ENCODE results near the gene PTEN.
A peak's percentile ranks its signal among the peaks of the same experiment; 100 is the strongest.
"Not testable (repeated sequence)": the region's sequence is repeated elsewhere in the genome, so short reads cannot be mapped to it uniquely, and the experiment has no call there.

Gene PTEN

DNA sequence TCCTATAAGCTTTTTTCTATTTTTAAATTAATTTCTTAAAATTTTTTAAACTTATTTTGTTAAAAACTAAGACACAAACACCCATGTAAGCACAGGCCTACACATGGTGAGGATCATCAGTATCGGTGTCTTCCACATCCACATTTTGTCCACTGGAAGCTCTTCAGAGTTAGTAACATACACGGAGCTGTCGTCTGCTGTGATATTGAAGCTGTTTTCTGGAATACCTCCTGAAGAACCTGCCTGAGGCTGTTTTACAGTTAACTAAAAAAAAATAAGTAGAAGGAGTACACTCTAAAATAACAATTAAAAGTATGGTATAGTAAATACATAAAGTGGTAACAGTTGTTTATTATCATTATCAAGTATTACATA, 17.8 kb upstream of the PTEN start:
- DNase-seq (ENCODE audit: low read depth in 2 of 2): no peak

DNA sequence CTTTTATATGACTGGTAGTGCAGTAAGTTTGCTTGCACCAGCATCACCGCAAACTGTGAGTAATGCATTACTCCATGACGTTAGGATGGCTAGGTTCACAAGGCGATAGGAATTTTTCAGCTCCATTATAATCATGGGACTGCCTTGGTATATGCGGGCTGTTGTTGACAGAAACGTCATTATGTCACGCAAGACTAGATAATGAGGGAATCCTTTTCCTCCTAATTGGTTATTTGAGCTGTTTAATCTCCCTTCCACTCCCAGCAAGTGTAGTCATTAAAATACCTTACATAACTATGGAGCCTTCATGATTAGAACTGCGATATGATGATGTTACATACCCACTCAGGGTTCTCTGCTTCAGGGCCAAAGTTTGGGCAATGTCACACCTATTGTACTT, 17.4 kb upstream of the PTEN start:
- no peak for DNase-seq (ENCODE audit: low read depth in 2 of 2)

DNA sequence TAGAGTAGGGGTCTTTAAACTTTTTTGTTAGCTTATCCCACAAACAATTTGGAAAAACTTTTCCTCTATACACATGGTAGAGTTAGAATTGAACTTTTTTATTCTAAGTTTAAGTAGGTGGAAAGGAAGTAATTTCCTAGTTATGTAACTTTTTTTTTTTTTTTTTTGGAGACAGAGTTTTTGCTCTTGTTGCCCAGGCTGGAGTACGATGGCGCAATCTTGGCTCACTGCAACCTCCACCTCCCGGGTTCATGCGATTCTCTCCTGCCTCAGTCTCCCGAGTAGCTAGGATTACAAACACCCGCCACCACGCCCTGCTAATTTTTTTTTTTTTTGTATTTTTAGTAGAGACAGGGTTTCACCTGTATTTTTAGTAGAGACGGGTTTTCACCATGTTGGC, 16.7 kb upstream of the PTEN start:
- DNase-seq (ENCODE audit: low read depth in 2 of 2): not testable (repeated sequence)

DNA sequence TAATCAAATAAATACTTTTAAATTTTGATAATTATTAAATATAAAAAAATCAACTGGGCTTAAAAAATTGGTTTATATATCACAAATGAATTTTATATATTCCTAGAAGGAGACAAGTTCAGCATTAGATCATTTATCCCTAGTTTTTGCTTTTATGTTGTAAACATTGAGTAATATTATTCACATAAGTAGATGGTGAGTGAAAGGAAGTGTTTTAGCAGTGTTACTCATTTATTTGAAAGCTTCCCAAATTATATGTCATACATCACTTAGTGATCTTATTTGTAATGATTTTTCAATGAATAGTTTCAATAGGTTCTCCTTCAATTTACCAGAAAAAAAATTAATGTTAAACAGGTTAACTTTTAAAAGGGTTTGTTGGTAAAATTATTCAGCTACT, 15.9 kb upstream of the PTEN start:
- no peak for DNase-seq (ENCODE audit: low read depth in 2 of 2)

DNA sequence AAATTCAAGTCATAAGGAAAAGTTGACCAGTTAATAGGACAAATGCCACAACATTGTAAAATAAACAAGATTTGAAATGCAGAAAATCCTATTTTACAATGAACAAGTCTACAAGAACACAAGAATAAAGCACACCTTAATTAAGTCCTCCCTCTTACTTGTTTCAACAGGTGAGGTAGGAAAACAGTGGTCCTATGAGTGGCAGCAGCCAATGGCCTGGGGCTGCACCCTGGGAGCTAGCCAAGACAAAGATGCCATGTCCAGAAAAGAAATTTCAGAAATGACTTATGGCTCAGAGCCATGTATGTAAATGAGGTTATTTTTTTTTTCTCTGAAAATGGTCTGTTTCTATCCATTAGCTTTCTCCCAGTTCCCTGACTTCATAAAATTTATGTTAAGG, 14.4 kb upstream of the PTEN start:
- DNase-seq (ENCODE audit: low read depth in 2 of 2): no peak

DNA sequence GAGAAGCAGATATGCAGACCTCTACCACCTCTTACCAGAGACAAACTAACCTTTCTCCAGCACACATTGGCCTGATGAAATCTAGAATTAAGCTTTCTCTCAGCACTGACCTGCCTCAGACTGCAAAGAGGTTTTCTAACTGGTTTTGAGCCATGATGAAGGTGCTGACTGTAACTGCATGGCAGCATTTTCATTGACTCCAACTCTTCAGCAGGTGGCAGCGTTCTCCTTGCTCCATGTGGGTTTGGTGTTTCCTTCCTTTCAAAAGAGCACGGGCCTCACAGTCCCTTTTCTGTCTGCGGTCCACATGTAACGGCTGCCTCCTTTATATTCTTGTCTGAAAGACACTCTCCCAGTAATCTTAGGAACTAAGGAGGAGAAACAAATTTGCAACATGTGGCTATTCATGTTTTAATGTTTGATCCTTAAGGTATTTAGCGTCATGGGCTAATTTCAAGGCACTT, 12.7 kb upstream of the PTEN start:
- DNase-seq (ENCODE audit: low read depth in 2 of 2): peak in 1 of 2 donors; percentile 15

DNA sequence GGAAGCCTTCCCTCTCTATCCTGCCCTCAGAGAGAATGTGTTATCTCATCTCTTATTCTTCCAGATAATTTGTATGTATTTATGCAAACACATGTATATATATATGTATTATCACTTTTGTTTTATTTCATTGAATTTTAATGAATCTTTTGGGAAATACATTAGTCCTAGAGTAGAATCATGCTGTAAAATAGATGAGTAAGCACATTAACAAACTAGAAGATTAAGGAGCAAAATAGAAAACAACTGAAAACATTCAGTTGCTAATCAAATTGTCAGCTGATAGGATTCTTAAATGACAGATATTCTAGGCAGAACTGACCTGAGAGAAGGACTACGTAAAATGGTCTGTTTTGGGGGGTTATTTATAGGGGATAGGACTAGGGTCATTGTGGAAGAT, 11.3 kb upstream of the PTEN start:
- no peak for DNase-seq (ENCODE audit: low read depth in 2 of 2)

DNA sequence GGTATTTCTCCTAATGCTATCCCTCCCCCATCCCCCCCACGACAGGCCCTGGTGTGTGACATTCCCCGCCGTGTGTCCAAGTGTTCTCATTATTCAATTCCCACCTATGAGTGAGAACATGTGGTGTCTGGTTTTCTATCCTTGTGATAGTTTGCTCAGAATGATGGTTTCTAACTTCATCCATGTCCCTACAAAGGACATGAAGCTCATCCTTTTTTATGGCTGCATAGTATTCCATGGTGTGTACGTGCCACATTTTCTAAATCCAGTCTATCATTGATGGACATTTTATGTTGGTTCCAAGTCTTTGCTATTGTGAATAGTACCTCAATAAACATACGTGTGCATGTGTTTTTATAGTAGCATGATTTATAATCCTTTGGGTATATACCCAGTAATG, 8.2 kb upstream of the PTEN start:
- not testable (repeated sequence) for DNase-seq (ENCODE audit: low read depth in 2 of 2)

DNA sequence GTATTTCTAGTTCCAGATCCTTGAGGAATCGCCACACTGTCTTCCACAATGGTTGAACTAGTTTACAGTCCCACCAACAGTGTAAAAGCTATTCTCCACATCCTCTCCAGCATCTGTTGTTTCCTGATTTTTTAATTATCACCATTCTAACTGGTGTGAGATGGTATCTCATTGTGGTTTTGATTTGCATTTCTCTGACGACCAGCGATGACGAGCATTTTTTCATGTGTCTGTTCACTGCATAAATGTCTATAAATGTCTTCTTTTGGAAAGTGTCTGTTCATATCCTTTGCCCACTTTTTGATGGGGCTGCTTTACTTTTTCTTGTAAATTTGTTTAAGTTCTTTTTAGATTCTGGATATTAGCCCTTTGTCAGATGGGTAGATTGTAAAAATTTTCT, 7.8 kb upstream of the PTEN start:
- DNase-seq (ENCODE audit: low read depth in 2 of 2): not testable (repeated sequence)

DNA sequence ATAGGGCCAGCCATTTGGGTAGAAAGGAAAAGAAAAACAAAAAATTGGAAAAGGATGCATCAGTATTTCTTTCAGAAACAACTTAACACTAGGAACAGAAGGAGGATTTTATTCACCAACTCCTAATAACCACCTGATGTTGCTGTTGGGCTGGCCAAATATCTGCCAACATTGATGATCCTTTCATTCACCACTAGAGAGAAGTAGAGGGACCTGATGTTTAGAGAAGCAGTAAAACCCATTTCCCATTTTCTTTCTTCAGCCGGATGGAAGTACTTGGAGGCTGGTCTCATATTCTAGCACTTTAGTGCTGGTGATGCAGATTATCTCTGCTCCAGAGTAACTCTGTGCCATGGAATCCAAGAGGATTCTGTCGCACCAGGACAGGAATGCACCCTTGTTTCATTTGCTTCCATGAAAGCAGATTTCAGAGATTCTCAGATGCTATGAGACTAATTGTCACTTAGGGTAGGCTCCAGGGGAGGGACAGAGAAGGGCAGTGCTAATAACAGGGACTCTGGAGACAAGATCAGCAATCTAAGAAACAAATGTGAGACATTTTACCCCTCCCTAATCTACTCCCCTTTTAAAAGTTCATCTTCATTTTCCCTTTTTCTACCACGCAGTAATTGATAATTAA, 3.1 kb upstream of the PTEN start:
- no peak for DNase-seq (ENCODE audit: low read depth in 2 of 2)

DNA sequence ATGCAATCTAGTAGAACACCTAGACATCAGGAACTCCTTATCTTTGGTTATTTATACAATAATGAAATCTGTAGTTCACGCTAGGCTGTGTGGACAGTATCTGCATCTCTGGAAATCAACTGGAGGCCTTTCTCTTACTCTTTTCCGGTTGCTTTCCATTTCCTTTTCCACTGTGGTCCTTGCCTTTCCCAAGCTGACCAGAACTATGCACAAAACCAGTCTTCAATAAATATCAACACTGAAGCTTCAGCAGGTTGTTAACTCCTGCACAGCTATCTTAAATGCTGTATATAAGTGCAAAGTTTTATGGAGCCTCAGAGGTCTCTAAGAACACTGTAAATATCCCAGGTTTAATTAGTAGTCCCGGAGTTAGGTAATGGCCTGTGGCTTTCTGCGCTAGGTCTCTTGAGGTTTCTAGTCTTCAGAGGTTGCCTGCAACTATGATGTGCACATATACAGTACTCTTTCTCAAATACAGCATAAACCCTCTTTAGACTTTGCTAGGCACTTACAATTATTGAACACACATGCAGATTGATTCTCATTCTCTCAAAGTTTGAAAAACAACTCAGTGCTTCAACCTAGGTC, 2.5 kb upstream of the PTEN start:
- DNase-seq (ENCODE audit: low read depth in 2 of 2): no peak

DNA sequence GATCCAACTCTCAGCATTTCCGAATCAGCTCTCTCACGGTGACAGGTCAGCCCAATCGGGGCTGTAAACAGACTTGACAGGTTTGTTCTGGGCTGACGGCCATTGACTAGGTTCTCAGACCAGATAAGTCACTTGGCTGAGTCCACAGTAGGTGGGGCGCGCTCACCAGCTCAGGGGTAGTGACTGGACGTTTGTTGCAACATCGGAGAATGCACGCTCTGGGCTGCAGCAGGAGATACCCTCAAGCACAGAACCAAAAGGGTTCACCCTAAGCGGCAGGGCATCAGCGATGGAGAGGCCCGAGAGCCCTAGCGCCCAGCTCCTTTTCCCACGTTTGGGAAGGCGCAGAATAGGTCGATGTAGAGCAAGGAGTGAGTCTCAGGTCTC, 1.9 kb upstream of the PTEN start:
- DNase-seq (ENCODE audit: low read depth in 2 of 2): no peak

DNA sequence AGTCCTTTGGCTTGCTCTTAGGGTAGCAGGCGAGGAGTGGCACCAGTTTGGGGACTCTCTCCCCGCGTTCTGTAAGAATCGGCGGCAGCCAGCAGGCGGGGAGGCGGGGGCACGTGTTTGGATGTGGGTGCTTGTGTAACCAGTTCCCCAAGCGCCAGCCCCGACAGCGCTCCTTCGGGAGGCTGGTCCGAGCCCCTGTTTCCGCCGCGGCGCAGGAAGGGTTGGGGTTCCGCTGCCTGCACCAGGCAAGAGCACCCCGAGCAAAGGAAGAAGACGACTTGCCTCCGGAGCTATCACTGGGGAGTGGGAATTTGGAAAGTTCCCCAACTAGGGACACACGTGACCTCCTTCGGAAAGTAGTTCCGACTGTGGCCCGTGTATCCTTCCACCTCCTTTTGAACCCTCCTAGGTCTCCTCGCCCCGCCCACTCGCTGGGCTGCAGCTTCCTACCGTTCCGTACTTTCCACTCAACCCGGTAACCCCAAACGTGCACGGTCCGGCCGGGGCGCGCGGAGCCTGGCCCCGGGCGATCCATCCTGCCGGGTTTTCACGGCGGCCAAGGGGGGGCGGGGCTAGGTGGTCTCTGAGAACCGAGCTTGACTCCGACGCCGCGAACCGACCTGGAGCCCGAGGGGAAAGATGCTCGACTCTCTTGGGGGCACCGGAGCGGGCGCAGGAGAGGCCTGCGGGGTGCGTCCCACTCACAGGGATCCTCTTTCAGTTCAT, 1.3 kb upstream of the PTEN start:
- peak; percentile 85 to 88 for DNase-seq (ENCODE audit: low read depth in 2 of 2)

DNA sequence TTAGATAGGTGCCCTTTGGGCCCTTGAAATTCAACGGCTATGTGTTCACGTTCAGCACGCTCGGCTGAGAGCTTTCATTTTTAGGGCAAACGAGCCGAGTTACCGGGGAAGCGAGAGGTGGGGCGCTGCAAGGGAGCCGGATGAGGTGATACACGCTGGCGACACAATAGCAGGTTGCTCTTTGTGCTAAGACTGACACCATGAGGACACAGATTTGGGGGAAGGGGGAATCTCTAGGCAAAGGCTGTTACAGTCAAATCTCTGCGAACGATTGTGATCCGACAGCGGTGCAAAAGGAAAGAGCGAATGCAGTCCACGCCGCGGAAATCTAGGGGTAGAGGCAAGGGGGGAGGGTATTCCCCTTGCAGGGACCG, 759 bp upstream of the PTEN start:
- no peak for DNase-seq (ENCODE audit: low read depth in 2 of 2)

DNA sequence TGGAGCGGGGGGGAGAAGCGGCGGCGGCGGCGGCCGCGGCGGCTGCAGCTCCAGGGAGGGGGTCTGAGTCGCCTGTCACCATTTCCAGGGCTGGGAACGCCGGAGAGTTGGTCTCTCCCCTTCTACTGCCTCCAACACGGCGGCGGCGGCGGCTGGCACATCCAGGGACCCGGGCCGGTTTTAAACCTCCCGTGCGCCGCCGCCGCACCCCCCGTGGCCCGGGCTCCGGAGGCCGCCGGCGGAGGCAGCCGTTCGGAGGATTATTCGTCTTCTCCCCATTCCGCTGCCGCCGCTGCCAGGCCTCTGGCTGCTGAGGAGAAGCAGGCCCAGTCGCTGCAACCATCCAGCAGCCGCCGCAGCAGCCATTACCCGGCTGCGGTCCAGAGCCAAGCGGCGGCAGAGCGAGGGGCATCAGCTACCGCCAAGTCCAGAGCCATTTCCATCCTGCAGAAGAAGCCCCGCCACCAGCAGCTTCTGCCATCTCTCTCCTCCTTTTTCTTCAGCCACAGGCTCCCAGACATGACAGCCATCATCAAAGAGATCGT, 598 bp downstream of the PTEN start:
- not testable (repeated sequence) for DNase-seq (ENCODE audit: low read depth in 2 of 2)

DNA sequence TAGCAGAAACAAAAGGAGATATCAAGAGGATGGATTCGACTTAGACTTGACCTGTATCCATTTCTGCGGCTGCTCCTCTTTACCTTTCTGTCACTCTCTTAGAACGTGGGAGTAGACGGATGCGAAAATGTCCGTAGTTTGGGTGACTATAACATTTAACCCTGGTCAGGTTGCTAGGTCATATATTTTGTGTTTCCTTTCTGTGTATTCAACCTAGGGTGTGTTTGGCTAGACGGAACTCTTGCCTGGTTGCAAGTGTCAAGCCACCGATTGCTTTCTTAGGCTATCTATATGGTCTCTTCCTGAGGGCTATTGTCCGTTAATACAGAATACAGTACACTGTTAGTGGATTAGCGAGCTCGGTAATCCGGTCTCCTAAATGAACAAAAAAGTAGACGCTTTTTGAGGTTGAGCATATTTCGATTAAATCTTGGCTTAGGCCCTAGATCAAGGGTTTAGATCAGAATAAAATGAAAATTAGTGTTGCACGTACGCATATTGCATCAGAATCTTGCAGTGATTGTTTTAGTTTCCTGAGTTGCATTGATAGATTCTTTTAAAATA, 1.2 kb downstream of the PTEN start:
- DNase-seq (ENCODE audit: low read depth in 2 of 2): no peak

DNA sequence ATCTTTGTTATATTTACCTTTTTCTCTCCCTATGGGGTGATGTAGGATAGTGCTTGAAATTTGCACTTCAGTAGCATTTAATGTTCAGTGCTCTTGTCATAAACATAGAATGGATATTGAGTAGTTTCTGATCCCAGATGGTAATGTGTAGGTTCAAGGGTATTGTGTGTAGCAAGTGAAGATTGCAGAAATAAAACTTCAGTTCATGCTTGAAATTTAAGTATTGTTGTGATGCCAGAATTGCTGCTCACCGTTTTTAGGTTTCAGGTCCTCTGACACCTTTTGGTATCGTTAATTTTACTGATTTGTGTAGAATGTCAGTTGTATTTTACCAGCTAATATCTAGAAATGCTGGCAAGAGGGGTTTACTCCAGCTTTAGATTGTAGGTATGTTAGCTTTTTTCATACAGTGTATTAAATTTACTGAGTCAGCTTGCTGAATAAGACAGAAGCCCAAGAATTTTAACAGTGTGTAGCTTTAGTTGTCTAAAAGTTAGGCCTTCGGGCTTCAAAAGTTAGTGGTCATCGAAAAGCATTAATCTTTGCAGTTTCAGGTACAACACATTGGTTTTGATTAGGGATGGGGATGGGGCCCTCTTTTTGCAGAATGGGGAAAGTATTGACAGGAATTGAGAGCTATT, 1.9 kb downstream of the PTEN start:
- no peak for DNase-seq (ENCODE audit: low read depth in 2 of 2)

DNA sequence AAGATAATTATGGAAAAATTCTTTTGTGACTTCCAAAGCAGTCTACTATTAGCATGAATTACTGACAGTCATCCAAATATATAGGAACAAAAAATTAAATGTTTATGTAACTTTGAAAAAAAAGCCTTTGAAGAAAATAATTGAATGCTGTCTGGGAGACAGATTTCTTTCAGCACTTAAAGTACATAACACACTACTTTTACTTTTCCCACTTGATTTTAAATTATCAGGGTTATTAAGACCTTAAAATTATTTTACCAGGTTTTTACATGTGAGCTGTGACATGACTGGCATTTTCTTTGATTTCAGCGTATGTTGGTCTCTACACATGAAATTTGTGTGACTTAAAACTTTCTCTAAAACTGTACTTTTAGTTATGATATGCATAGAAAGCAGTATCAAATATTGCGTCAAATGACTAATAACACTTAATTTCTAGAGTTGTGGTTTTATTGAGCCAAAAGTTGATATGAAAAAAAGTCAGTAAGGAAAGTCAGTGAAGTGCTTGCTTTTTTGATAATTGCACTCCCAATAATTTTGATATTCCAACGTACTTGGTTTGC, 3.1 kb downstream of the PTEN start:
- DNase-seq (ENCODE audit: low read depth in 2 of 2): no peak

DNA sequence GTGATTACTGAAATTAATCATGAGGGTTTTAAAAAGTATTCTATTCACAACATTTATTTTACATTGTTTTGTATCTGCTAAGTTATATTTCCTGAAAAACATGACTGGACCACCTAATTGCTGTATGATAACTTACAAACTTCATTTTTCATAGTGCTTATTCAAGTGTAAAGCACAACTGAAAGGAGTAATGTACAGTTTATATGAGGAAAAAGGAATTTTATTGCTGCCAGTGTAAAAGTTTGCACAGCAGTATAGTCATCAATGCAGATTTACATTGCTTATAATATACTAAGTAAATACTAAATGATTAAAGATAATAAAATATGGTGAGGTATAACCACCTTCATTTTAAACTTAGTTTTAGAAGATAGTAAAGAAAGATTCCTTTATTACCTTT, 4.0 kb downstream of the PTEN start:
- no peak for DNase-seq (ENCODE audit: low read depth in 2 of 2)

DNA sequence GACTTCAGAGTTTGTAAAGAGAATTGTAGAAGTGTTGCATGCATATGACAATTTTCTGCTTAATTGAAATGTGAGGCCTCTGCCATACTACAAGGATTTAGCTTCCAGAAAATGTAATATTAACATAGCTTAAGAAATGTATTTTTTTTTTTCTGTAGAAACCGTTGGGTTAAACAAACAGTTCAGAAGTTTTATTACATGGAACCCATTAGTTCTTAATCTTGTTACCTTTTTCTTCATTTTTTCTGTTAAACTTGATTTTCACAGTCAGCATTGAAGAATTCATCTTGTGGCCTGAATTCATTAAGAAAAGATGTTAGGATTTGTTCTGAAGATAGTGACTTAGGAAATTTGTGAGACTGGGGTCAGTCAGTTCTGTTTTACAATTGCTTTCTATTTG, 4.9 kb downstream of the PTEN start:
- no peak for DNase-seq (ENCODE audit: low read depth in 2 of 2)

DNA sequence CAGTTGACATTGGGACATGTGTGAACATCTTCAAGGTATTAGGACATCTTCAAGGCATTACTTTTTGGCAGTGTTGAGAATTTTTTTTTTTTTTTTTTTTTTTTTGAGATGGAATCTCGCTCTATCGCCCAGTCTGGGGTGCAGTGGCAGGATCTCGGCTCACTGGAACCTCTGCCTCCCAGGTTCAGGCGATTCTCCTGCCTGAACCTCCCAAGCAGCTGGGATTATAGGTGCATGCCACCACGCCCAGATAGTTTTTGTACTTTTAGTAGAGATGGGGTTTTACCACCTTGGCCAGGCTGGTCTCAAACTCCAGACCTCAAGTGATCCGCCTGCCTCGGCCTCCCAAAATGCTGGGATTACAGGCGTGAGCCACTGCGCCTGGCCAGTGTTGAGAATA, 5.7 kb downstream of the PTEN start:
- not testable (repeated sequence) for DNase-seq (ENCODE audit: low read depth in 2 of 2)

All from stimulated activated CD8-positive, alpha-beta memory T cell treated with anti-CD3 and anti-CD28 coated beads, Interleukin-15, amount 100 ng/mL, for 4 hours (primary cell).